Pancreas (tissue), 10 donors: ENCODE results near the gene KCTD8. TPM values are rescaled to one million over a fixed set of nuclear protein-coding genes. Genes with fewer than 3 reads are reported as not detected.

ENCODE experiments used
- ATAC-seq, 4 donors: fragments of 200-7000 bp; cut with Tn5 transposase; one replicate each; pipeline versions ENCODE4 v1.8.0 to v1.9.1; 2020; ENCODE audit warnings: mild to moderate bottlenecking in 4 of 4, moderate library complexity in 4 of 4
- DNase-seq, 6 donors: peaks; one replicate each; pipeline ENCODE4 v3.0.0-alpha.2; 2020
- FAIRE-seq: peaks from 2 replicates; lab custom pipeline; 2012; peaks lifted over from hg19 to GRCh38; lab: Jason Lieb, UNC
- H3K27ac ChIP-seq, 4 donors: fragments of 200-600 bp; sonication (generic); 1 replicate in 3 of 4; 2 replicates in 1 of 4; pipeline versions ENCODE4 v1.5.0 to v1.8.0; 2020
- H3K27me3 ChIP-seq, 4 donors: fragments of 200-600 bp; one replicate each; pipeline ENCODE4 v1.8.0; 2021
- H3K36me3 ChIP-seq, 3 donors: fragments of 200-600 bp; sonication (generic) in 1 of 3; one replicate each; pipeline versions ENCODE4 v1.5.0 to v1.8.0; 2020 to 2021
- H3K4me1 ChIP-seq, 3 donors: fragments of 200-600 bp; one replicate each; pipeline ENCODE4 v1.8.0; 2021
- H3K4me3 ChIP-seq, 4 donors: fragments of 200-600 bp; sonication (generic) in 2 of 4; one replicate each; pipeline versions ENCODE4 v1.5.0 to v1.8.0; 2020 to 2021
- H3K9me3 ChIP-seq, 4 donors: fragments of 200-600 bp; one replicate each; pipeline ENCODE4 v1.8.0; 2021
- CTCF ChIP-seq, 4 donors: fragments of 200-600 bp; sonication (generic) in 3 of 4; IDR thresholded peaks; one replicate each; pipeline versions ENCODE4 v1.5.0 to v1.8.0; 2021; ENCODE audit warnings: antibody characterized with exemption in 4 of 4
- WGBS, 2 donors: extraction: QIAGEN DNeasy Blood & Tissue Kit; methylation state at CpG; one replicate each; pipeline ENCODE4 v1.1.7; 2013; 5-methylcytosine and 5-hydroxymethylcytosine counted together
- intact Hi-C, 3 donors: fragments of 100-400 bp; cut with DNase I; formaldehyde crosslinking; loops; one replicate each; pipeline versions ENCODE4 v1.11.1 to v1.14.2; 2022
- polyA plus RNA-seq, 2 donors: library from polyadenylated mRNA; stranded (reverse); fragments of 200-250 nt; gene quantifications; one replicate each; pipeline ENCODE4 v1.2.3, GENCODE V29; 2013
- total RNA-seq, 6 donors: library from RNA; stranded (reverse); fragmentation: NEBNext Ultra II Directional in 4 of 6; extraction: Animal tissue kit (Norgen Biotek cat#: 25700) in 4 of 6; gene quantifications; one replicate each; pipeline versions ENCODE4 v1.2.1 to v1.2.4, GENCODE V29; 2021 to 2023
- donor health status: healthy with polysubstance abuse.
- donor health status: DM: no; HTN: no; CAD: no; lungs with moderate emphysema.
- donor health status: DM: no; HTN: no; CAD: no.
- donor health status: control.
- donor health status: control.
- donor health status: Bipolar disorder and iron deficiency.
- donor health status: DM: yes; HTN: yes; CAD: no.
- donor health status: DM: no; HTN: no; CAD: no.
- donor health status: DM: no; HTN: no; CAD: no.
- donor health status: DM: yes; HTN: yes; CAD: no.

KCTD8 gene
- total and polyA plus RNA-seq, 8 donors, result 0.09 to 1.1 (median 0.25) TPM

DNA sequence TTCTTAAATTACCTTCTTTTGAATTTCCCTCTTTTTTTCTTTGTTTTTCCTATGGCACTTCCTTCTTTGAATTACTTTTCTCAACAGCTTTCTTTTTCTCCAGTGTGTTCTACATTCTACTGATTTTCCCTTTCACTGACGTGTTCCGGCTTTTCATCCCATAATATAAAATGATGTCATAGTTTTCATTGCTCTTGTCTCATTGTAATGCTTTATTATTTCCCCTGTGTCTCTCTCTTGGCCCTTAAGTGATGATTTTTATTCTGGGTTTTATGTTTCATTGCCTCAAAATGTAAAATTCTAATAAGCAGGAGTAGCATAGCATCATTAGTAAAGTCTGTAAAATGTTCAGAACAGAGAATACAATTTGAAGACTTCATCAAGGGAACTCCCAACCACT, 299.3 kb downstream of the KCTD8 start:
- DNase-seq (no peak), ATAC-seq (no peak), FAIRE-seq (no peak)
- H3K27ac ChIP-seq, result no peak overlapping the region
- TF ChIP-seq CTCF (IDR thresholded peaks at IDR 0.05), result no peak
- no peaks in the 10 kb centered on the region for H3K27me3 ChIP-seq
- WGBS, 2 donors, result 72 to 92% methylated on average over 2 of the region's 2 CpGs
- H3K36me3 ChIP-seq, result no peaks in the 10 kb centered on the region
- intact Hi-C loops, result no loop called here
- H3K4me3 ChIP-seq, result no peak overlapping the region
- no peaks in the 10 kb centered on the region for H3K4me1 ChIP-seq
- no peaks in the 10 kb centered on the region for H3K9me3 ChIP-seq

DNA sequence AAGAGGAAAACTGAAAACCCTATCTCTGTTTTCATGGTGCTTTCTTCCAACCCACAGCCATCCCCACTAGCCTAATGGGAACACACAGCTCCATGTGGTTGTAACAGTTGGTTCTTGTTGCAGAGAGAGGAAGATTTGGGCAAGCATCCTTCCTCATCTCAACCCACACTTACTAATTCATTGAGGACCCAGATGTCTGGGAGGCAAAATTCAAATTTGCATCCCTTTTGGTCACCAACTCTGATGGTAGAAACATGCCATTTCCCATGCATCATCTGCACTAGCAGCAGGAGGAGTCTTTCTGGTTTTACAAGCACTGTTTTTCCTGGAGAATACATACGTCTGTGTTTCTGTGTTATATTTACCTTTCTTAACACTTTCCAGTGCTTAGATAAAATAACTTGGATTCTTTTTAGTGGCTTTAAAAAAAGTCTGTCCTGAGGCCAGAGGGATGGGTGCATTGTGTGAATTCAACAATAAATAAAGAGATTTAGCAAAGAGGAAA, 301.0 kb downstream of the KCTD8 start:
- Histone ChIP-seq H3K27ac (no peak overlapping the region), H3K27me3 (no peaks in the 10 kb centered on the region), H3K4me3 (no peak overlapping the region), H3K9me3 (no peaks in the 10 kb centered on the region), H3K4me1 (no peaks in the 10 kb centered on the region), H3K36me3 (no peaks in the 10 kb centered on the region)
- no peak for TF ChIP-seq CTCF (IDR thresholded peaks at IDR 0.05)
- DNase-seq (no peak), FAIRE-seq (no peak), ATAC-seq (no peak)
- intact Hi-C loops, result no loop called here
- WGBS, 2 donors, result 3 to 6% methylated on average over 1 of the region's 1 CpG

DNA sequence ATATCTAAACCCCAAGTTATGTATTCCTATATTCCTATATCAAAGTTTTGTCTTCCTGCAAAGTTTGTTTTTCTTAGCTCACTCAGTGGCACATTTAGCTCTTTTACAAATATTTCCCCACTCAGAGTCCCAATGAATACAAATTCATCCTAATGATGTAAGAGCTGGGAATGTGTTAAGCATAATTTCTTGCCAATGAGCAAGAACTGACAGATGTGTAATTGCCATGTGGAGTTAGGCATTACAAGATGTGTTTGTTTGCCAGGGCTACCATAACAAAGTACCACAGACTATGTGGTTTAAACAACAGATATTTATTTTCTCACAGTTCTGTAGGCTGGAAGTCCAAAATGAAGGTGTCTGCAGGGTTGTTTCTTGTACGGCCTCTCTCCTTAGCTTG, 302.1 kb downstream of the KCTD8 start:
- FAIRE-seq (no peak), ATAC-seq (no peak), DNase-seq (no peak)
- intact Hi-C loops, result no loop called here
- H3K4me1 ChIP-seq, result no peaks in the 10 kb centered on the region
- no peak overlapping the region for H3K4me3 ChIP-seq
- H3K36me3 ChIP-seq, result no peaks in the 10 kb centered on the region
- H3K9me3 ChIP-seq, result no peaks in the 10 kb centered on the region
- no peak overlapping the region for H3K27ac ChIP-seq
- TF ChIP-seq CTCF (IDR thresholded peaks at IDR 0.05), result no peak
- H3K27me3 ChIP-seq, result no peaks in the 10 kb centered on the region
- WGBS, 2 donors, result 74 to 75% methylated on average over 1 of the region's 1 CpG

DNA sequence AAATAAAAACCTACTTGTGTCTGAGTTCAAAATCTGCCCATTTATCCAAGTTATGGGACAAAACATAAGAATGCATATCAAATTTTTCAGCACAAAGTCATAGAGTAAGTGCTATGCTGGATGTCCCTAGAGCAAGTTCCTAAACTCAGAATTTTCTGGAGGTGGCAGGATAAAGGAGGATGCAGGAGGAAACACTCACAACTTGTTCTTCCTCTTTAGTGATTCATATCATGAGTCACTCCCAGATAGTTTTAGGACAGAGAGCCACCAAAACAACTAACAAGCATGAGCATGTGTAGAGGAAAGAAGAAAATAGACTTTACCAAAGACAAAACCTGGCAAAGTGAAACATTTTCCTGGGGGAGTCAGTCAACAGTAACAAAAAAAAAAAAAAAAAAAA, 302.7 kb downstream of the KCTD8 start:
- no peak for DNase-seq
- no peak for FAIRE-seq
- Histone ChIP-seq H3K4me3 (no peak overlapping the region), H3K27ac (no peak overlapping the region), H3K9me3 (no peaks in the 10 kb centered on the region), H3K27me3 (no peaks in the 10 kb centered on the region), H3K4me1 (no peaks in the 10 kb centered on the region), H3K36me3 (no peaks in the 10 kb centered on the region)
- TF ChIP-seq CTCF (IDR thresholded peaks at IDR 0.05), result no peak
- ATAC-seq, result no peak
- intact Hi-C loops, result no loop called here

DNA sequence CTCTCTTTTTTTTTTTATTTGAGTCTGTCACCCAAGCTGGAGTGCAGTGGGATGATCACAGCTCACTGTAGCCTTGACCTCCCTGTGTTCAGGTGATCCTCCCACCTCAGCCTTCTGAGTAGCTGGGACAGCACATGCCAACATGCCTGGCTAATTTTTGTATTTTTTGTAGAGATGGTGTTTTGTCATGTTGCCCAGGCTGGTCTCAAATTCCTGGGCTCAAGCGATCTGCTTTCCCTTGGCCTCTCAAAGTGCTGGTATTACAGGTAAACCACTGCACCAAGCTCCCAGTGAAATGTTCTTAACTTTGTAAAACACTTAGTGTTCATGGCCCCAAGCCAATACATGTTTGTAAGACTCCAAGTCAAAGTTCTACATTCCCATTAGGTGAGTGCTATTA, 316.1 kb downstream of the KCTD8 start:
- no peak overlapping the region for H3K27ac ChIP-seq
- H3K36me3 ChIP-seq, result no peaks in the 10 kb centered on the region
- no peak overlapping the region for H3K4me3 ChIP-seq
- 87 to 88% methylated on average over 1 of the region's 1 CpG for WGBS, 2 donors
- FAIRE-seq (no peak), DNase-seq (no peak), ATAC-seq (no peak)
- H3K9me3 ChIP-seq, result no peaks in the 10 kb centered on the region
- no peaks in the 10 kb centered on the region for H3K4me1 ChIP-seq
- no peak for TF ChIP-seq CTCF (IDR thresholded peaks at IDR 0.05)
- H3K27me3 ChIP-seq, result no peaks in the 10 kb centered on the region
- intact Hi-C loops, result no loop called here

Other genes with a start within 250 kb of the KCTD8 start
- not detected for gene YIPF7, start 202.8 kb upstream of the KCTD8 start, total RNA-seq
- under 1 TPM in 1 of 2 donors, not detected in 1; 0.14 TPM for gene YIPF7, start 202.8 kb upstream of the KCTD8 start, polyA plus RNA-seq
- 10 to 100 TPM in 1 of 6 donors, 1 to 10 TPM in 5; 5.3 to 10.7 (median 8.7) TPM for gene GUF1, start 229.6 kb upstream of the KCTD8 start, total RNA-seq
- gene GUF1, start 229.6 kb upstream of the KCTD8 start, polyA plus RNA-seq, result 1 to 10 TPM; 5.4 to 8.7 TPM